Lower lobe of right lung (tissue), 2 donors: ENCODE data around the gene TDRD3. TPM values are rescaled to one million over a fixed set of nuclear protein-coding genes. Genes with fewer than 3 reads are reported as not detected.
"Not testable (repeated sequence)": the region's sequence is repeated elsewhere in the genome, so short reads cannot be mapped to it uniquely, and the experiment has no call there.

Experiments used
- ATAC-seq, 2 donors: fragments of 200-7000 bp; cut with Tn5 transposase; one replicate each; pipeline ENCODE4 v1.9.1; 2020 to 2022; ENCODE audit warnings: mild to moderate bottlenecking in 2 of 2, moderate library complexity in 2 of 2
- DNase-seq: peaks from one replicate; pipeline ENCODE4 v3.0.0-alpha.2; 2020
- H3K27ac ChIP-seq: fragments of 200-600 bp; one replicate; pipeline ENCODE4 v1.8.0; 2022
- H3K27me3 ChIP-seq: fragments of 200-600 bp; one replicate; pipeline ENCODE4 v1.8.0; 2022; ENCODE audit warnings: low read depth
- H3K36me3 ChIP-seq: fragments of 200-600 bp; one replicate; pipeline ENCODE4 v1.8.0; 2022; ENCODE audit warnings: mild to moderate bottlenecking
- H3K4me1 ChIP-seq: fragments of 200-600 bp; one replicate; pipeline ENCODE4 v1.8.0; 2022
- H3K4me3 ChIP-seq: fragments of 200-600 bp; one replicate; pipeline ENCODE4 v1.8.0; 2022; ENCODE audit warnings: mild to moderate bottlenecking
- H3K9me3 ChIP-seq: fragments of 200-600 bp; one replicate; pipeline ENCODE4 v1.8.0; 2022
- CTCF ChIP-seq: fragments of 200-600 bp; IDR thresholded peaks from one replicate; pipeline ENCODE4 v1.8.0; 2022; ENCODE audit warnings: antibody characterized with exemption, mild to moderate bottlenecking
- intact Hi-C: fragments of 100-400 bp; cut with DNase I; formaldehyde crosslinking; loops from one replicate; pipeline ENCODE4 v1.11.0; 2022
- total RNA-seq: library from RNA; stranded (reverse); fragmentation: NEBNext Ultra II Directional; extraction: Animal tissue kit (Norgen Biotek cat#: 25700); gene quantifications from one replicate; pipeline ENCODE4 v1.2.1, GENCODE V29; 2021
- donor health status: DM: no; HTN: yes; CAD: no; lungs with severe emphysema.

TDRD3 gene
- total RNA-seq, 1 donor from 2014 or later, result 27.0 TPM

GRCh38 chr13:60370343-60370742 is 26.7 kb upstream of the TDRD3 start:
- intact Hi-C loops, result no loop called here
- DNase-seq (no peak), ATAC-seq (no peak)
- H3K36me3 ChIP-seq, result no peaks in the 10 kb centered on the region
- H3K27me3 ChIP-seq, result no peaks in the 10 kb centered on the region
- H3K4me1 ChIP-seq, result no peaks in the 10 kb centered on the region
- no peaks in the 10 kb centered on the region for H3K9me3 ChIP-seq
- H3K27ac ChIP-seq, result no peak overlapping the region
- H3K4me3 ChIP-seq, result no peak overlapping the region
- no peak for TF ChIP-seq CTCF

GRCh38 chr13:60372141-60372540 is 24.9 kb upstream of the TDRD3 start:
- ATAC-seq (no peak), DNase-seq (no peak)
- H3K27me3 ChIP-seq, result no peaks in the 10 kb centered on the region
- H3K9me3 ChIP-seq, result no peaks in the 10 kb centered on the region
- no peaks in the 10 kb centered on the region for H3K4me1 ChIP-seq
- TF ChIP-seq CTCF, result no peak
- H3K4me3 ChIP-seq, result no peak overlapping the region
- intact Hi-C loops, result no loop called here
- H3K36me3 ChIP-seq, result no peaks in the 10 kb centered on the region
- no peak overlapping the region for H3K27ac ChIP-seq

DNA sequence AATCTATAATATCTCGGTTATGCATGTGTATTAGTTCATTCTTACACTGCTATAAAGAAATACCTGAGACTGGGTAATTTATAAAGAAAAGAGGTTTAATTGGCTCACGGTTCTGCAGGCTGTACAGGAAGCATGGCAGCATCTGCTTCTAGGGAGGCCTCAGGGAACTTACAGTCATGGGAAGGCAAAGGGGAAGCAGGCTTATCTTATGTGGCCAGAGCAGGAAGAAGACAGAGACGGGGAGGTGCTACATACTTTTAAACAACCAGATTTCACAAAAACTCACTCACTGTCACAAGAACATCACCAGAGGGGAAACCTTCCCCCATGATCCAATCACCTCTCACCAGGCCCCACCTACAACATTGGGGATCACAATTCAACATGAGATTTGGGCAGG is 17.7 kb upstream of the TDRD3 start:
- intact Hi-C loops, ATAC-seq, H3K36me3 ChIP-seq, H3K9me3 ChIP-seq, H3K4me3 ChIP-seq, H3K27me3 ChIP-seq, DNase-seq, H3K27ac ChIP-seq, H3K4me1 ChIP-seq: not testable (repeated sequence)

DNA sequence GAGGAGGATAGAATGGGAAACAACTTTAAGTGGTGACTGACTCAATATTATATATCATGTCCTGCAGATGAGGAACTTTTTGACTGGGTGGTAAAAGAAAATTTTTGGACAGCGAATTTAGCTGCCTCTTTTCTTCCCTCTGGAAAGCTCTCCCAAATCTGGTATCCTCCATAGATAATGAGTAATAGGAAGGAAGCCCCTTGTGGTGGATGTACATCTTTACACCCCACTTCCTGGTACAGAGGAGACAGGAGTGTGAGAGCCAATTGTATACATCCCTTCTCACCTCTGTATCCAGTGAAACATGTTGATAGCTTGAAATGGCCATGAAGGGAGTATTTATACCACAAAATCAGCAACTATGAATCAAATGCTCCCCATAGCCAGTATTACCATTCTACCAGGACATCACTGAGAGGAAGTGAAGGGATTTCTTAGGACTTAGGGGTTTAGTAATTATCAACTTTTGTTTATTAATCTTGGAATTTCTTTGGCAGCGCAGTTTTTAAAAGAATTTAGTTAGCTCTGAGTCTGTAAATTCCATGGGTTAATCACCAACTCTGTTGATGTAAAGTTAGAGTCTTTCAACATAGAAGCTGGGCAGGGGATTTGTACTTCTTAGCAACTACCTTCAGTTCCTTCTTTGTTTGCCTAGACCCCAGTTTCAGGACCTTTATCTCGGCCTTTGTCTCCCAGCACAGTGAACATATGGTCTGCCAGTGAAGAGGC is 17.0 kb upstream of the TDRD3 start:
- no peak for ATAC-seq
- intact Hi-C loops, result no loop called here
- H3K9me3 ChIP-seq, result no peaks in the 10 kb centered on the region
- H3K4me3 ChIP-seq, result no peak overlapping the region
- no peaks in the 10 kb centered on the region for H3K36me3 ChIP-seq
- no peaks in the 10 kb centered on the region for H3K4me1 ChIP-seq
- TF ChIP-seq CTCF, result no peak
- H3K27me3 ChIP-seq, result no peaks in the 10 kb centered on the region
- no peak for DNase-seq
- H3K27ac ChIP-seq, result no peak overlapping the region

DNA sequence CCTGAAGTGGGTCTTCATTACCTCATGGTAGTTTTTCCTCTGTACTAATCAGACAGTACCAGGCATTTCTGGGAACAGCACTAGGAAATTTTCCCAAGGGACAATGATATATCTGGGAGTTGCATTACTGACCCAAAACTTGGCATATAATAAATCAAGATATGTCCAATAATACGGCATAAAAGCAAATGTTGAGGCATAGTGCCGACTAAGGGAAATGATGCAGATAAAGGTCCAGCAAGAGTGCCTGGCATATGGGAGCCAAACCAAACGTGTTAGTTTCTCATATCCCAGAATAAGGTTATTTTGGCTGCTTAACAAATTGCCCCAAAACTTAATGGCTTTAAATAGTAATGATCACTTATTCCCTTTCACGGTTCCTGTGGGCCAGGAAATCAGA is 12.1 kb upstream of the TDRD3 start:
- no peaks in the 10 kb centered on the region for H3K27me3 ChIP-seq
- no peak for DNase-seq
- H3K9me3 ChIP-seq, result no peaks in the 10 kb centered on the region
- intact Hi-C loops, result no loop called here
- H3K4me3 ChIP-seq, result no peak overlapping the region
- no peak for ATAC-seq
- TF ChIP-seq CTCF, result no peak
- no peaks in the 10 kb centered on the region for H3K4me1 ChIP-seq
- H3K27ac ChIP-seq, result no peak overlapping the region
- no peaks in the 10 kb centered on the region for H3K36me3 ChIP-seq

DNA sequence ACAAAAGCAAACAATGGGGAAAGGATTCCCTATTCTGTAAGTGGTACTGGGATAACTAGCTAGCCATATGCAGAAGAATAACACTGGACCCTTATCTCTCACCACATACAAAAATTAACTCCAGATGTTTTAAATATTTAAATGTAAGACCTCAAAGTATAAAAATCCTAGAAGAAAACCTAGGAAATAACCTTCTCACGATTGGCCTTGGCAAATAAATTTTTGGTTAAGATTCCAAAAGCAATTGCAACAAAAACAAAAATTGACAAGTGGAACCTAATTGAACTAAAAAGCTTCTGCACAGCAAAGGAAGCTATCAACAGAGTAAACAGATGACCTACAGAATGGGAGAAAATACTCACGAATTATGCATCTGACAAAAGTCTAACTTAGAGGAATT is 10.8 kb upstream of the TDRD3 start:
- Histone ChIP-seq H3K27ac (no peak overlapping the region), H3K9me3 (no peaks in the 10 kb centered on the region), H3K36me3 (no peaks in the 10 kb centered on the region), H3K4me3 (no peak overlapping the region), H3K27me3 (no peaks in the 10 kb centered on the region), H3K4me1 (no peaks in the 10 kb centered on the region)
- TF ChIP-seq CTCF, result no peak
- ATAC-seq (no peak), DNase-seq (no peak)
- intact Hi-C loops, result no loop called here
